HG03159 (cell line): ENCODE data around the gene CLMN.

Experiments used
- ATAC-seq: cut with Tn5 transposase; IDR thresholded peaks from one replicate; pipeline ENCODE4 v1.9.1; 2021; ENCODE audit warnings: mild to moderate bottlenecking, moderate library complexity; ENCODE audit not compliant: unreplicated experiment

The CLMN gene

DNA sequence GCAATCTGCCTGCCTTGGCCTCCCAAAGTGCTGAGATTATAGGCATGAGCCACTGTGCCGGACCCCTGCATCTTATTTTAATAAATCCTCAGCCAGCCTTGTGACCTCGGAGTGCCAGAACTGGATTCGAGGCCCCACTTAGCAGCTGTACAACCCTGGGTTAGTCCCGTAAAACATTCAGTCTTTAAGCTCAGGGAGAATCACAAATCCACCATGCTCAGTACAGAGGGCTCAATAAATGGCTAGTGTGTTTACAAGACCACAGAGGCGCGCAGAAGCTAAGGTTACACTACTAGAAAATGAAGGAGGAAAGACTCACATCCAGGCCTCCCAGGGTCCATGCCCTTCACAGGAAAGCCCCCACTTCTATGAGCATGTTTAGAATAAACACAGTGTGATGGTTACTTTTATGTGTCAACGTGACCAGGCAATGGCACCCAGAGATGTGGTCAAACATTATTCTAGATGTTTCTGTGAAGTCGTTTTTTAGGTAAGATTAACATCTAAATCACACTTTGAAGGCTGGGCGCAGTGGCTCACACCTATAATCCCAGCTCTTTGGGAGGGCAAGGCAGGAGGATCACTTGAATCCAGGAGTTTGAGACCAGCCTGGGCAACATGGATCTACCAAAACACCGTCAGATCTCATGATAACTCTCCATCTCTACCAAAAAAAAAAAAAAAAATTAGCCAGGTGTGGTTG lies 55.3 kb downstream of the CLMN start:
- ATAC-seq = no peak

GRCh38 chr14:95263527-95264231 lies 56.0 kb downstream of the CLMN start:
- ATAC-seq = no peak

- ATAC-seq = no peak
Measured at GRCh38 chr14:95262511-95262891, 57.2 kb downstream of the CLMN start.

DNA sequence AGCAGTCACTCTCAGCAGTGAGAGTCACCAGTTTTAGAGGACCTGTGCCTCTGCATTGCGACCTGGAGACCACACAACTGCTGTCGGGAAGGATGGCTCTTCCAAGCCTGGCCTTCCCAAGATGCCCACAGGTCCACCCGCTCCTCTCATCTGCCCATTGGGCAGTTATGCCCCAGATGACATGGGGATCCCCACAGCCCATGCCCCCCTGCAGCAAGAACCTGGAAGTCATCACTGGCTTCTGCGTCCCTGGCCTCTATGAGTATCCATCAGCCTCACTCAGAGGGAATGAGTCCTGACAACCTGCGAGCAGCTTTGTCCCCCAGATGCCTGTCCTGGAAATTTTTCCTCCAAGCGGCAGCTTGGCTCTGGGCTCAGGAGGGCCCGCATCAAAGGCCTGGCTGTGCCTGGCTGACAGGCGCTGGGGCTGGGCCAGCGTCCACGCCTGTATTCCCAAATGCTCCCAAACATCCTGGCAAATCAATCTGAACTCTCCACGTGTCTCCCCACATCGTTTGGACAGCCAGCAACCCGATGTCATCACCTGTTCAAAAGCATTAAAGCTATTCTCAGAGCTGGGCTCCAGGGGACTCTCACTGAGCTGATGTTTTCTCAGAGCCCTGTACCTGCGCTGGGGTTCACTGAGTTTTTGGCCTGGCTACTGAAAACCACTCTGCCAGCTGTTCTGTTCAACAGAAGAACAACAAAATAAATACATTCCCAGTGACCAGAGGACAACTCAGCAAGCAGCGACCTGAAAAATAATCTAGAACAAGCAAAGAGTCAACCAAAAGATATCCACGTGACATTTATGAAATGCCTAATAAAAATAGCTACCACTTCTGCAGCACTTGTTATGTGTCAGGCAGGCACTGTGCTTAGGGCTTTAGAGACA lies 57.8 kb downstream of the CLMN start:
- no peak for ATAC-seq

GRCh38 chr14:95260537-95261361 lies 59.0 kb downstream of the CLMN start:
- ATAC-seq = no peak

- ATAC-seq = no peak
Measured at GRCh38 chr14:95258754-95259593, 60.7 kb downstream of the CLMN start.

DNA sequence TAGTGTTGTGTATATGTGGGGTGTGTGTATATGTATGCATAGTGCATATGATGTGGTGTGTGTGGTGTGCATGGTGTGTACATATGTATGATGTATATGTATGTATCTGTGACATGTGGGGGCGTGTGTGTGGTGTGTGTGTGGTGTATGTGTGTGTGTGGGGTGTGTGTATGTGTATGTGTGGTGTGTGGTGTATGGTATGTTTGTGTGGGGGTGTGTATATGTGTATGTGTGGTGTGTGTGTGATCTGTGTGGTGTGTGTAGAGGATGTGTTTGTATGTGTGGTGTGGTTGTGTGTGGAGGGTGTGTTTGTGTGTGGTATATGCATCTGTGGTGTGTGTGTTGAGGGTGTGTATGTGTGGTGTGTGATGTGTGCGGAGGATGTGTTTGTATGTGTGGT lies 61.6 kb downstream of the CLMN start:
- ATAC-seq = no peak

DNA sequence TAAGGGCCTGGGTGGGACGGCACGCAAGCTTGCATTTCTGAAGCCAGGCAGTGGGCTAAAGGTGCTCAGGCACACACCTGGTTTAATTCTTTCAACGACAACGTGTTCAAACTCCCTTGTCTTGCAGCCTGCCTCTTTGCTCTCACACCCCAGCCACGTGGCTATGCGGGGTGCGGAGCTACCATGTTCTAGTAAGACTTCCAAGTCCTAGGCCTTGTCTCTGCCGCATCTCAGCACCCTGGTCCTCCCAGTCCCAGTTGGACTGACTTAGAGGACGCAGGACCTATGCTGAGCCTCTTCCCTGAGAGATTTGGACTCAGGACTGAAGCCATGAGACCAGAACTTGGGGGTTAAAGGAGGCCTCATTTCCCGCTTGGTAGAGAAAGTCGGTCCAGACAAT lies 62.2 kb downstream of the CLMN start:
- ATAC-seq = no peak

DNA sequence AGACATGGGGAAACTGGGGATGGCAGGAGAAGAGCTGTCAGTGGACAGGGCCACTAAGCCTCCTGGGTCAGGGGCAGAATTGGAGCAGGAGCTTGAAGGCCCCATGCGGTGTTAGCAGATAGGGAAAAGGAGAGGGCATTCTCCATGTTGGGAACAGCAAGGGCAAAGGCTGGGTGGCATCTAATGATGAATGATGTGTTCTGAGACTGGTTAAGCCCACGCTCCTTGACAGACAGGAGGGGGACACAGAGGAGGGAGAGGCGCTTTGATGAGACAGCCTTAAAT lies 63.0 kb downstream of the CLMN start:
- no peak for ATAC-seq

- ATAC-seq = no peak
Measured at GRCh38 chr14:95256002-95256775, 63.5 kb downstream of the CLMN start.

- ATAC-seq = no peak
Measured at GRCh38 chr14:95255487-95255886, 64.2 kb downstream of the CLMN start.

GRCh38 chr14:95255013-95255412 lies 64.7 kb downstream of the CLMN start:
- ATAC-seq = no peak

DNA sequence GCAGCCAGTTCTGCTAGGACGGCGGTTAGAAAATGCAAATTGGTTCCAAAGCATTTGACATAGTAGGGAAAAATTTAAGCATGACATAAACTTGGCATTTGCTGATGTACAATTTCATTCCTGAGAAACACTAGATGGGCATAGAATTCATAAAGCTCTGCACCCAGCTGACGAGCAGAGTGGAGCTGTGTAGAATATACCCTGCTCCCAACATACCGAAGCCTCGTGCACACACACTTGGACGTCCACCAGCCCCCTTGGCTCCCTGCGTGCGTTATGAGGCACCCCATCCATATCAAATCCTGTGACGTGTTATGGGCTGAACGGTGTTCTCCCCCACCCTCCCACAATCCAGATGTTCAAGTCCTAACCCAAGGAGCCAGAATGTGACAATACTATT lies 65.4 kb downstream of the CLMN start:
- ATAC-seq = no peak

DNA sequence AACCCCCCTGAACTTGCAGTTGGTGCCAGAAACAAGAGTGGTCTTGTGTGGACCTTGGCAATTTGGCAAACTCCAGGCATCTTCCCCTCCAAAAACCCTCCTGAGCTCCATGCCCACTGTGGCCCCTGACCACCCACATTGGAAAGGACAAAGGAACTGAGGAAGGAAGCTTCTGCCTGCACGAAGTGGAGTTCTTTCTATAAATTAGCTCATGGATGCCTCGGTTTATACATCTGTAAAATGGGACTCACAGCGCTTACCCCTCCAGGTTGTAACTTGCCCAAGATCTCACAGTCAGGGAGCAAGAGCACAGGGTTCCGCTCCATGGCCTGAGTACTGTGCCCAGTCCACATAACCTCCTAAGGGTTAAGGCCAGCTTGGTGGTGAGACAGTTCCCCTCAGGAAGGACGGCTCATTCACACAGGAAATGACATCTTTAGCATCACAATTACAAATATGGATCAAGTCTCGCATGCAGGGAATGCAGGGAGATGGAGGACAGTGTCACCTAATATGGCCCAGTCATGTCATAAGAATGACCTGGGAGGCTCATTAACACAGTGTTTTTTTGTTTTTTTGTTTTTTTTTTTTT lies 66.6 kb downstream of the CLMN start:
- no peak for ATAC-seq

DNA sequence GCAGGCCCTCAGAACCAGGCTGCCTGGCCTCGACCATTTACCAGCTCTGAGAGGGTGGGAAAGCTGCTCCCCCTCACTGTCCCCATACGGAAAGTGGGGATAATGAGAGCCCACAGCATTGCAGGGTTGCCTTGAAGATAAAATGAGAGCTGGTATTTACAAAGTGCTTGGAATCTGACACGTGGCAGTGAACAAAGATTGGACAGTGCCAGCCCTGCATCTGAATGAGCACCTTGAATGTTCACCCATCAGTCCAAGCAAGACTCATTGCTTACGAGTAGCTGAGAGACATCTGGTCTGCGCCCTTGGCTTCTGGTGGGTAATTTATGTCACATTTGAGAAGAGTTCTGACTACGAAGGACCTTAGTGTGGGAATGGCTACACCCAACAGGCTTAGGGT lies 67.5 kb downstream of the CLMN start:
- ATAC-seq = no peak

DNA sequence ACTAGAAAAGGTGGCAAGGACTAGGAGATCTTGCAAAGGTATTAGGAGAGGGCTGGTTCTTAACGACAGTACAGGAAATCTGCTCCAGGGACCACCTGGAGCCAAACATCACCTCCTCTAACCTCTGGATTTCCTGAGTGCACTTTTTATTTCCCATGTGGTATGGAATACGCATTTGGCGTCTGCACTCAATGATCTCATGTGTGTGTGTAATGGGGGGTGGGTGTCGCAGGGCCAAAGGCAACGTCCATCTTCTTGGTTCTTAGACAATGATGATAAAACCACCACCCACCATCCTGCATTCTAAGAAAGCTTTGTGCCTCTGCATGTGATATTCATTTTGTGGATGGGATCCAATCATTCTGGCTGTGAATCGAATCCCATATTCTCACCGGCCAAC lies 68.8 kb downstream of the CLMN start:
- no peak for ATAC-seq

- ATAC-seq = no peak
Measured at GRCh38 chr14:95250140-95250769, 69.5 kb downstream of the CLMN start.

GRCh38 chr14:95248432-95248831 lies 71.3 kb downstream of the CLMN start:
- no peak for ATAC-seq

DNA sequence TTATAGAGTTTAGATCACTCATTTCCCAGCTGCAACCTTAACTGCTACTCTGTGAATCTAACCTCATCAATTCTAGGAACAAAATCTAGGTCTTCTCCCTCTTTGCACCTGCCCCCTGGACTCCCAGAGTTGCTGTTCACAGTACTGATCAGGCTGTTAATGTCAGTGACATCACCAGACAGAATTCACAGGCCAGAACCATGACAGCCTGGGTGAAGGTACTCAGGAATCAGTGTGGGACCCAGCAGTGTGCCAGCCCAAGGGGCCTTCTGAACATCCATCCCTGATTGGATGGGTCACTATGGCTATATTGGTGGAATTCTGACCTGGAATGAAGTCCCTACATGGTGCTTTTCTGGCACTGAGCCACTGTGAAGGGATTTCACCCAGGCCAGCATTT lies 72.8 kb downstream of the CLMN start:
- ATAC-seq = no peak
